Muscle of leg (tissue), 9 donors: ENCODE results near the gene OR51A2. TPM values are rescaled to one million over a fixed set of nuclear protein-coding genes. Genes with fewer than 3 reads are reported as not detected.

Source experiments
- polyA plus RNA-seq, 8 donors: library from polyadenylated mRNA; unstranded; fragments of 120-200 nt; gene quantifications; one replicate each; pipeline versions ENCODE4 v1.2.1 to v1.2.3, GENCODE V29; 2013; ENCODE audit warnings: inconsistent platforms in 1 of 8, low replicate concordance in 1 of 8; ENCODE audit not compliant: insufficient read length in 8 of 8, insufficient read depth in 1 of 8
- total RNA-seq: library from RNA; stranded (reverse); fragments of 120-200 nt; gene quantifications from one replicate; pipeline ENCODE4 v1.2.4, GENCODE V29; 2013

Gene OR51A2
- total and polyA plus RNA-seq, 9 donors, result not detected

Other genes starting within 250 kb of the OR51A2 start
- gene OR51F1, start 185.8 kb downstream of the OR51A2 start, total RNA-seq, result not detected
- not detected for gene OR51F1, start 185.8 kb downstream of the OR51A2 start, polyA plus RNA-seq
- not detected for gene OR52R1, start 151.3 kb downstream of the OR51A2 start, total RNA-seq
- not detected for gene OR52R1, start 151.3 kb downstream of the OR51A2 start, polyA plus RNA-seq
- gene OR51F2, start 134.4 kb downstream of the OR51A2 start, total RNA-seq, result not detected
- under 1 TPM in 1 of 8 donors, not detected in 7; 0.10 TPM for gene OR51F2, start 134.4 kb downstream of the OR51A2 start, polyA plus RNA-seq
- gene OR51S1, start 106.5 kb downstream of the OR51A2 start, total RNA-seq, result not detected
- not detected for gene OR51S1, start 106.5 kb downstream of the OR51A2 start, polyA plus RNA-seq
- not detected for gene OR51T1, start 73.8 kb downstream of the OR51A2 start, total RNA-seq
- not detected for gene OR51T1, start 73.8 kb downstream of the OR51A2 start, polyA plus RNA-seq
- gene OR51A7, start 51.9 kb downstream of the OR51A2 start, total RNA-seq, result not detected
- not detected for gene OR51A7, start 51.9 kb downstream of the OR51A2 start, polyA plus RNA-seq
- not detected for gene OR51G2, start 36.4 kb downstream of the OR51A2 start, total RNA-seq
- gene OR51G2, start 36.4 kb downstream of the OR51A2 start, polyA plus RNA-seq, result not detected
- not detected for gene OR51G1, start 31.4 kb downstream of the OR51A2 start, total RNA-seq
- gene OR51G1, start 31.4 kb downstream of the OR51A2 start, polyA plus RNA-seq, result not detected
- gene OR51A4, start 8.1 kb downstream of the OR51A2 start, total RNA-seq, result 0.04 TPM
- gene OR51A4, start 8.1 kb downstream of the OR51A2 start, polyA plus RNA-seq, result not detected
- gene OR51L1, start 39.1 kb upstream of the OR51A2 start, total RNA-seq, result not detected
- gene OR51L1, start 39.1 kb upstream of the OR51A2 start, polyA plus RNA-seq, result under 1 TPM in 2 of 8 donors, not detected in 6; 0.01 to 0.12 TPM
- gene OR52J3, start 90.8 kb upstream of the OR51A2 start, total RNA-seq, result not detected
- not detected for gene OR52J3, start 90.8 kb upstream of the OR51A2 start, polyA plus RNA-seq
- gene OR52E2, start 103.9 kb upstream of the OR51A2 start, total RNA-seq, result not detected
- not detected for gene OR52E2, start 103.9 kb upstream of the OR51A2 start, polyA plus RNA-seq
- not detected for gene OR52E1, start 113.9 kb upstream of the OR51A2 start, total RNA-seq
- not detected for gene OR52E1, start 113.9 kb upstream of the OR51A2 start, polyA plus RNA-seq
- not detected for gene OR52A5, start 182.6 kb upstream of the OR51A2 start, total RNA-seq
- not detected for gene OR52A5, start 182.6 kb upstream of the OR51A2 start, polyA plus RNA-seq
- gene OR52A1, start 199.0 kb upstream of the OR51A2 start, total RNA-seq, result not detected
- under 1 TPM in 6 of 8 donors, not detected in 2; 0.01 to 0.03 (median 0.01) TPM for gene OR52A1, start 199.0 kb upstream of the OR51A2 start, polyA plus RNA-seq
- gene OR51V1, start 245.0 kb upstream of the OR51A2 start, total RNA-seq, result not detected
- gene OR51V1, start 245.0 kb upstream of the OR51A2 start, polyA plus RNA-seq, result not detected